GM21576 (cell line): ENCODE data around the gene TM7SF3.
"Not testable (repeated sequence)": the region's sequence is repeated elsewhere in the genome, so short reads cannot be mapped to it uniquely, and the experiment has no call there.

ENCODE experiments used
- ATAC-seq: cut with Tn5 transposase; IDR thresholded peaks from one replicate; pipeline ENCODE4 v1.9.1; 2021; ENCODE audit warnings: mild to moderate bottlenecking, moderate library complexity; ENCODE audit not compliant: unreplicated experiment

TM7SF3 gene

GRCh38 chr12:26982866-26983265, 31.3 kb downstream of the TM7SF3 start:
- ATAC-seq = no peak

GRCh38 chr12:26979733-26980132, 34.5 kb downstream of the TM7SF3 start:
- ATAC-seq = no peak

DNA sequence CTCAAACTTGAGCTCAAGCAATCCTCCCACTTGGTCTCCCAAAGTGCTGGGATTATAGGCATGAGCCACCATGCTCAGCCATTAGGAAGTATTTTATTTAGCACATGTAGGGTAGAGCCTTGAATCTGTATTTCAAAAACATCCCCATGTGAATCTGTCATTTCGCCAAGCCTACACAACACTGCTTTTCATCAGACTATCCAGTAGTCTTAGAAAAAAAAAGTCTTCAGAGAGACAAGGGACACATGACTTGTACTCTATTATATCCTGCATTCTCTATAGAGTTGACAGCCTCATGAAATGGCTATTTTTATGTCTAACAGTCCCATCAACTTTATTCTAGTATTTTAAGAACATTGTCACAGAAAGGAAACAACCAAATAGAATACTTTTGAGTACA, 35.4 kb downstream of the TM7SF3 start:
- ATAC-seq = no peak

DNA sequence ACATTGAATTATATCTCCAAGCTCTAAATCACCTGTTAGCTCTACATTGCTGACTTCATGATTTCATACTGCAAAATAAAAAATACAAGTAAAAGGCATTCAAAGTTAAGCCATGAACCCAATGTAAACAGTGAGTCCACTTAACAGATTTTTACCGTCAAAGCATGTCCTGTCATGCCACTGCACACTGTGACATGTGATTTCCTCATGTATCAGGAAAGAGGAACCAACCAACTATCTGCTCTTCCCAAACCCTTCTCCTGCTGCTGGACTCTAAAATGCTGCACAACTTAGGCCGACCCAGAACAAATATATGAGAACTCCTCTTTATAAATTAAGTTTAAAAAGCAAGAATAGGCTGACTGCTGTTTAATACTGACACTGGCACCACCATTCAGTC, 37.5 kb downstream of the TM7SF3 start:
- ATAC-seq = no peak

DNA sequence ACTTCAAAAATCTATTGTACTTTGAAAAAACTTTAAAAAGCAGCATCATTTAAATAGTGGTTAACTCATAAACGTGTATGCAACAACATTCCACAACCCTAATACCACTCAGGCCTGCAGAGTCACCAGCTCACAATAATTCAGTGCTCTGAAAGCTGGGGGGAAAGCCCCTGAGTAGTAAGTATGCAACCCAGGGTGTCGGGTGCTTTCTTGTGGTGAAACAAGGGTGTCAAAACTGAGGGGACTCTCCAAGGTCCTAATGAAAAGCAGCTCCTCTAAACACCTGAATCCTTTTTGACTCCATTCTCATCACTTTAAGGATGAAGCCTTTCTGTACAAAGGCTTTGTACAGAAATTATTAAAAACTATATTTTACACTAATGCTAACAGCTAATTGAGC, 42.2 kb downstream of the TM7SF3 start:
- peak; percentile 97 for ATAC-seq

- ATAC-seq = no peak
These were observed 44.0 kb downstream of the TM7SF3 start for GRCh38 chr12:26970136-26970535.

DNA sequence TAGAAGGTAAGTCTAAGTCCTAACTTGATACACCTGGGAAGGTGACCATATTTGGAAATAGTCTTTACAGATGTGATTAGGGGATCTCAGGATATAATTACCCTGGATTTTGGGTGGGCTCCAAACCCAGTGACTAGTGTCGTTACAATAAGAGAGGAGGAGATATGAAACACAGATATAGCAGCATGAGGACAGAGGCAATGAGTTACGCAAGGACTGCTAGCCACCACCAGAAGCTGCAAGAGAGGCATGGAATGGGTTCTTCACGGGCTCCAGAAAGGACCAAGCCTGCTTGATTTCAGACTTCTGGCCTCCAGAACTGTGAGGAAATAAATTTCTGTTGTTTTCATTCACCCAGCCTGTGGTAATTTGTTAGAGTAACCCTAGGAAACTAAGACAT, 47.3 kb downstream of the TM7SF3 start:
- ATAC-seq = no peak

DNA sequence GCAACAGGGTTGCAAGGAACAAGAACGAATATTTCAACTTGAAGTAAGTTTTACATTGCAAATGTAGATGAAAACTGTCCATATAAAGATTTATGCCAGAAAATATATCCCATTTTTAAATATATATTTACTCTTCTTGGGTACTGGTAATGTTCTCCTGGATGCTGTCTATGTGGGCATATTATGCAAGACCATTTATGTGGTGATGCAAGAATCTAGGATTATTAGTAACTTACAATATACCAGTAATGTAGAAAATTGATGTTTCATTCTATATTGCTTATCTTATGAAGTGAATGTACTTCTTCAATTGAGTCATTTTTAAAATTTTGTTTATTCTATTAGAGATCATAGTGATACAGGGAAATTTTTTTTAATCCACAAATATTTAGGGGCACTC, 50.8 kb downstream of the TM7SF3 start:
- ATAC-seq = no peak

DNA sequence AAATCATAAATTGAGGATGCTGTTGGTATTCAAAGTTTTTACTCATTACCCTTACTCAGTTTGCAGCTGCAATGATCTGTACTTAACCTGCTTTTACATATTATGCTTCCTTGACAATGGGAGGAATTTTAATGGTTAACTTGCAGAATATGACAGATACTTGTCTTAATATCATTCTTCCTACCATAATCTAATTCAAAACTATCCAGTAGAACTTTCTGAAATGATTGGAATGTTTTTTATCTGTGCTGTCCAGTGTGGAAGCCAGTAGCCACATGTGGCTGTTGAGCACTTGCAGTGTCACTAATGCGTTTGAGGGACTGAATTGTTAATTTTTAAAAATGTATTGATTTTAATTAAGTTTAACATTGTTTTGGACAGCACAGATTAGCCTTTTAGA, 52.4 kb downstream of the TM7SF3 start:
- no peak for ATAC-seq

- ATAC-seq = not testable (repeated sequence)
These were observed 52.8 kb downstream of the TM7SF3 start for GRCh38 chr12:26961391-26961790.

GRCh38 chr12:26954027-26954426, 60.2 kb downstream of the TM7SF3 start:
- ATAC-seq = no peak

GRCh38 chr12:26953447-26953846, 60.7 kb downstream of the TM7SF3 start:
- ATAC-seq = no peak

GRCh38 chr12:26948309-26948708, 65.9 kb downstream of the TM7SF3 start:
- ATAC-seq = no peak

GRCh38 chr12:26941215-26941594, 73.0 kb downstream of the TM7SF3 start:
- no peak for ATAC-seq

DNA sequence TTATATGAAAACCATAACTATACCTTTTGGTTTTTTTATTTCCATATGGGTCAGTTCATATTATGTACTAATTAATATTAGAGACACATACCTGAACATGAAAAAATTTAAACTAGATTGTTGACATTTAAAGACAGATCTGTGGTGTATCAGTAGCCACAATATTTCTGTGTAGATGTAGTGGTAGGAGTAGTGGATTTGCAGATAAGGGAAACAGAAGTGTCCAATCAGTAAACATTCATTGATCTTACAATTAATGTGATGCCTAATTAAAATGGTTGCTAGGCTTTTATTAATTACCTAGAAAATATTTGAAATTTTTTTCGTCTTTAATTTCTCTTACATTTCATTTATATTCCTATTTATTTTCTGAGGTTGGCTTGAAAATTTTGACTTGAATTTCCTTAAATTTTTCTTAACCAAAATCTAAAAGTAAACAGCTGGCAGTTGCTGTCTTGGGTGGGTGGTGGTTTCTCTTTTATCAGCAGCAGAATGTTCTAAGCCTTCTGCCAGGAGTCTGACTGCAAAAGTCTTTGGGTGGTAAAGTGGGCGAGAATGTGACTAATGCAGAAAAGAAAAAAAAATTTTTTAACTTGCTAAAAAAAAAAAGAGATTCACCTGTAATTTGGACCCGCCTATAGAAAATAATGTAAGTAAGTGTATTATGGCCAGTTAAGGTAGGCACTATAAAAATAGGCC, 73.5 kb downstream of the TM7SF3 start:
- ATAC-seq = no peak

GRCh38 chr12:26939953-26940352, 74.2 kb downstream of the TM7SF3 start:
- no peak for ATAC-seq

DNA sequence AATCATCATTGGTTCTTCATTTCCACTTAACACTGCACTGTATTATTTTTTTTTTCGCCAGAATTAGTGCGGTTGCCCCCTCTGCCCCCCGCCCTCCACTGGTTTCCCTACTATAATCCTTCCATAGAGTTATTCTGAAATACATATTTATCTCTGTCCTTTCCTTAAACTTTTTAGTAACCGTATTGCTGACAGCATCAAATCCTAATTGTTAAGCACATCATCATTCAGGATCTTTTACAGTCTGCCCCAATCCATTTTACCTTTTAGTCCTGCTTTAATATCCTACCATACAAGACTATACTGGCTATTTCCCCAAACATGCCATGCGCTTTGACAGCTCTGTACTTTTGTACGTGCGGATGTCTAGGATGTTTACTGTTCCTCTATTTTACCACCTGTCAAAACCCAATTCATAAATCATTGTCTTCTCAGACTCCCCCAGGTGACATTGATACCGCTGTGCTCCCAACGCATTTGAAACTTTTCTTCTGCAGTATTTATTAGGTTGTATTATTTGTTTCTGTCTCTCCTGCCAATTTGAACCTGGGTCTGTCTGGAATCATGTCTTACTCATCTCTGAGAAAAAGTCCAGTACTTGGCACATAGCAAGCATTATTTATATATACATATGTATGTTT, 74.9 kb downstream of the TM7SF3 start:
- no peak for ATAC-seq

GRCh38 chr12:26938701-26939062, 75.5 kb downstream of the TM7SF3 start:
- ATAC-seq = peak; percentile 5

DNA sequence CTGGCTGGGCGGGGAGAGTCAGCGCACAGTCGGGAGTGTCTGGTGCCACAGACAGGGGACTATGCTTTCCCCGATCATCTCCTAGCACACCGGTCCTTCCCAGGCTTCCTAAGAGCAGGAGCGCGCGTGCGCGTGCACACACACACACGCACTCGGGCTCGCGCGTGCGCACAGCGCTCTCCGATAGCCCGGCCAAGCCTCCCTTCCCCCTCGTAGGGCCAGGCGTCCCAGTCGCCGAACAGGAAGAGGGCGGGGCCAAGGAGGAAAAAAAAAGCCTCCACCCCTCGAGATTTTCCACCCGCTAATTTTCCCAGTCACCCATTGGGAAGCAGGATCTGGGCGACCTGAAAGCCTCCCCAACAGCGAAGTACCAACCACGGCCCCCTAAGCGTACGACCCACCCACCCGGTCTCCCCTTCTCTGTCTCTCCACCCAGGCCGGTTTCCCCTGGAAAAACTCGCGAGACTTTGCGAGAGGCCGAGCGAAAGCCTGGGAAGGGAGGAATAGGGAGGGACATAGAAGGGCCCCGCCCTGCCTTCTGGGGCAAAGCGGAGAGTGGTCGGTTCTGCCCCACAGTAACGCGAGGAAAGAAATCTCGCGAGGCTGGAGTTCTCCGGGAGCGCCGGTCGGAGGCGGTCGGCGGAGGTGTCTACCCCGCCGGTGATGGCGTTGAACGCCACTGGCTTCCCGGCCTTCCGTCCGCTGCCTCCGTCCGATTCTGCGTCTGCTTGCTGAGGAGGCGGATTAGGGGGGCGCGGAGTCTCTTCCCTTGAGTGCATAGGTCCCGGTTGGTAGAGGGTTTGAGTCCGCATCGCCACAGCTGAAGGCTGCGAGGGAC, 76.1 kb downstream of the TM7SF3 start, which contains the start of the genes FGFR1OP2 and INTS13:
Gene FGFR1OP2 (plus strand): TSS at position 608 of the 838 bp plus-strand sequence. CDS start 15,689 bp downstream, outside the sequence.
Gene INTS13 (minus strand): TSS at position 119 of the 838 bp plus-strand sequence. CDS start 1,178 bp downstream, outside the sequence.
- ATAC-seq = peak; percentile 81

GRCh38 chr12:26937443-26937862, 76.7 kb downstream of the TM7SF3 start:
- no peak for ATAC-seq

- no peak for ATAC-seq
These were observed 77.4 kb downstream of the TM7SF3 start for GRCh38 chr12:26936559-26937442.
